Uterine smooth muscle cell (primary cell): ENCODE data around the gene ESAM. TPM values are rescaled to one million over a fixed set of nuclear protein-coding genes. Genes with fewer than 3 reads are reported as not detected.

Experiments
- total RNA-seq: library from RNA; depleted of rRNA; stranded (reverse); fragments of >200 nt; gene quantifications from 2 replicates; pipeline ENCODE4 v1.2.3, GENCODE V29; 2014

Gene ESAM, protein sequence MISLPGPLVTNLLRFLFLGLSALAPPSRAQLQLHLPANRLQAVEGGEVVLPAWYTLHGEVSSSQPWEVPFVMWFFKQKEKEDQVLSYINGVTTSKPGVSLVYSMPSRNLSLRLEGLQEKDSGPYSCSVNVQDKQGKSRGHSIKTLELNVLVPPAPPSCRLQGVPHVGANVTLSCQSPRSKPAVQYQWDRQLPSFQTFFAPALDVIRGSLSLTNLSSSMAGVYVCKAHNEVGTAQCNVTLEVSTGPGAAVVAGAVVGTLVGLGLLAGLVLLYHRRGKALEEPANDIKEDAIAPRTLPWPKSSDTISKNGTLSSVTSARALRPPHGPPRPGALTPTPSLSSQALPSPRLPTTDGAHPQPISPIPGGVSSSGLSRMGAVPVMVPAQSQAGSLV
- total RNA-seq: 0.62 and 0.89 TPM in 2 replicates

DNA sequence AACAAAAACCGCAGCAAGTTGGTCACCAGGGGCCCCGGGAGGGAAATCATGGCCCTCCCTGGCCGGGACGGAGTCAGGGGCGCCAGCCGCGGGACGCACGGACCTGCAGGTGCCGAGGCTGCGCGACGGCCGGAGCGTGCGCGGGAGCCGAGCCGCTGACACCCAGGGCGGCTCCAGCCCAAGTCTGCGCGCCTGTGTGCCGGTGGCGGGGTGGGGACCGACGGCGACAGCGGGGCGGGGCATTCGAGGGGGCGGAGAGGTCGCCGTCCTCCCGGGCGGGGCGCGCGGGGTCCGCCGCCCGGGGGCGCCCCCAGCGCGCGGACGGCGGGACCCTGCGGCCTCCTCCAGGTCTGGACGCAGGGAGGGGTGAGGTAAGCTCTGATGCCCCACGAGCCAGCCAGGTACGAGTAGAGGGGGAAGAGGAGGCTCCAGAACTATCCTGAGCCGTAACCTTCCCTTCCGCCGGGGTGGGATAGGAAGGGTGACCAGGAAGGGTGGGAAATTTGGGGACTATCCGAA, at the start of gene ESAM:
Gene ESAM (minus strand): TSS at position 186 of the 519 bp plus-strand sequence. CDS start 136 bp downstream, at position 50.

DNA sequence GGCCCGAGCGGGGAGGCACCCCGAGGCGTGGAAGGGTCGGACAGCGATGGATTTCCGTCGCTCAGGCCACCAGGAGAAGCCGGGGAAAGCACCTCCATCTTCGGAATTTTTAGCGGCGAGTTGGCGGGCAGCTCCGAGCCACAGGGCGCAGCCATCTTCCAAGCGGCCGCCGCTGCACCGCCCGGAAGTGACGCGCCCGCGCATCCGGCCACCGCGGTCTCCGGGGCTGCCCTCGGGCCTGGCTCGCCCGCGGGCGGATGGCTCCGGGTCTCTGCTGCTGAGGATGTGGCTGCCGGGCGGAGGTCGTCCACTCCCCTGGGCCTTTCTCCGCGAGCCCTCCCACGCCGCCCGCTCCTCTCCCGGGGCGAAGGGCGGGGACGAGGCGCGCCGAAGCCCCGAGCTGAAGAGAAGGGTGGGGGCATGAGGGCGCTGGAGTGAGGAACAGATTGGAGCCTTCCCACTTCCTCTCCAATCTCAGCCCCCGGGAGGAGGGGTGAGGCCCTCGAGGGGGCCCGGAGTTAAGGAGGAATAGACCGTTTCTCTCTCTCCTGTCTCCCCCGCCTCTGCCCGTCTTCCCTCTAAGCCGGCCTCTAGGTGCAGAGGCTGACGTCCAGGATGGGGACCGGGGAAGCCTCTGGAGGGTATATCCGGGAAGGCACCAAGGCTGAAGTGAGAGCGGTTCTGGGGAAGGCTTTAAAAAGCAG, 38.3 kb upstream of the ESAM start, which contains the start of gene MSANTD2:
Gene MSANTD2 (minus strand): TSS at position 181 of the 704 bp plus-strand sequence. CDS start 26 bp downstream, at position 155.

DNA sequence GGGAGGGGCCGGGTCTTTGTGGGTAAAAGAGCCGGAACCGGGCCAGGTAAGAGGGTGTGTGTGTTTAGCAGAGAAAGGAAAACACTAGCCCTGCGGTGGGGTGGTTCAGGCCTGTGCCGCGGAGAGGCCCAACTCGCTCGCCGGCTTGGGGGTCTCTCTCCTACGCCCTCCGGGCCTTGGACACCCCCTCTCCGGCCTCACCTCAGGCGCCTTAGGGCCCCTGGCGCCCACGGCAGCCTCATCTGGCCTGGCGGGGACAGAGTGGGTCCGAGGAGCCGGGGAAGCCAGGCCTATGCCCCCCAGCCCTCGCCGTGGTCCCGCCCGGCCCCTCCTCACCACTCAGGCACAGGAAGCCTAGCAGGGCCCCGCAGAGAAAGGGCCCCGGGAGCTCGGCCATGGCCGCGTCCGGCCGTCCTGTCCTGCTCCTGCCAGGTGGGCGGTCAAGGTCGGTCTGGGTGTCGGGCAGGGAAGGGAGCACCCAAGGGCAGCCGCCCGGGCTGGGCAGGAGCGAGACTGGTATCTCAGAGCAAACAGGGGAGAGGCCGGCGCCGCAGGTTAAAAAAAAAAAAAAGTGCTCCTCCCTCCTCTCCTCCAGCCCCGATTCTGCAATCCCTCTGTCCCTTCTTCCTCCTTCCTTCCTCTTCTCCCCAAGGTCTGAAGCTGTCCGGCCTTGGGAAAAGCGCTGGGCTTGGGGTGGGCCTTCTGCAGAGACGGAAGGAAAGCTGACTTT, 10.2 kb downstream of the ESAM start, which contains the start of gene VSIG2:
Gene VSIG2 (minus strand): TSS at position 515 of the 730 bp plus-strand sequence. CDS start 118 bp downstream, at position 397.

DNA sequence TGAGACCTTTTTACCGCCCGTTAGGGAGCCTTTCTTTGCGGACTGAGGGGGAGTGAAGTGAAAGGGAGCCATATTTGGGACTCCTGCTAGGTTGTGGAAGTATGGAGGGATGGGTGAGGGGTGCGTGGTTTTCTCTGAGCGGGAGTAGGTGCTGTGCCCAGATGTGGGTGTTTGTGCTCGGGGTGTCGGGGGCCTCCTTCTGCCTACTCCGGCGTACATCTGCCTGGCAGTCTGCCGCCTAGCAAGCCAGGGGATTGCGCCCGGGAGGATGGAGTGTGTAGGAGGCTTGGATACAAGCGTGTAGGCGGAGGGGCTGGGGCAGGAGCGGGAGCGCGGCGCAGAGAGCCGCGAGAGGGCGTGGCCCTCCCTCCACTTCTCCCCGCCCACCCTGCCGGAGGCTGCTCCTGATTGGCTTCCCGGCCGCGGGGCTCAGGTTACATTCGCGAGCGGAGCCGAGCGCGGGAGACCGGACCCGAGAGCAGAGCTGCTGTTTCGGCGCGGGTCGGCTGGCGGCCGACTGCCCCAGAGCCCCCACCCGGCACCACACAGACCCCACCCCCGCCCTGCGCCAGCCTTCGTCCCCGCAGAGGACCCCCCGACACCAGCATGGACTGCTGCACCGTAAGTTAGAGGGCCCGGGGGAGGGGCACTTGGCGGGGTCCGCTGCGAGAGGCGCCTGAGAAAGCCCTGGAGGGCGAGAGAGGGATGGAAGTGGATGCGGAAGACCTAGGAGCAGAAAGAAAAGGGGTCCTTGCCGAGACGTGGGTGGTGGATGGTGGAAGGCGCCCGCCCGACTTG, 22.4 kb downstream of the ESAM start, which contains the start of gene NRGN:
Gene NRGN (plus strand): TSS at position 464 of the 798 bp plus-strand sequence. CDS start 143 bp downstream, at position 607.

Other genes with a start within 250 kb of the ESAM start
- gene OR8B12, start 218.6 kb downstream of the ESAM start, total RNA-seq: not detected in 2 replicates
- not detected in 2 replicates for gene OR8A1, start 192.3 kb downstream of the ESAM start, total RNA-seq
- gene PANX3, start 150.9 kb downstream of the ESAM start, total RNA-seq: not detected in 2 replicates
- 22.2 and 32.4 TPM in 2 replicates for gene TBRG1, start 139.4 kb downstream of the ESAM start, total RNA-seq
- gene SIAE, start 88.6 kb downstream of the ESAM start, total RNA-seq: 10.2 and 21.5 TPM in 2 replicates
- gene SPA17, start 88.4 kb downstream of the ESAM start, total RNA-seq: 17.1 and 26.1 TPM in 2 replicates
- 0.37 and 1.5 TPM in 2 replicates for gene NRGN, start 22.3 kb downstream of the ESAM start, total RNA-seq
- gene VSIG2, start 10.0 kb downstream of the ESAM start, total RNA-seq: 0.22 and 0.50 TPM in 2 replicates
- gene MSANTD2, start 38.1 kb upstream of the ESAM start, total RNA-seq: 8.5 and 12.3 TPM in 2 replicates
- gene ROBO3, start 103.1 kb upstream of the ESAM start, total RNA-seq: 9.1 and 13.4 TPM in 2 replicates
- gene ROBO4, start 135.6 kb upstream of the ESAM start, total RNA-seq: 1.1 and 3.0 TPM in 2 replicates
- gene HEPN1, start 157.0 kb upstream of the ESAM start, total RNA-seq: not detected in 2 replicates
- gene HEPACAM, start 173.8 kb upstream of the ESAM start, total RNA-seq: under 0.01 TPM in 1 of 2 replicates, not detected in the other
- gene CCDC15, start 191.9 kb upstream of the ESAM start, total RNA-seq: 2.4 and 6.4 TPM in 2 replicates